Left kidney (tissue), 2 donors: ENCODE data around the gene CDC42BPG. TPM values are rescaled to one million over a fixed set of nuclear protein-coding genes. Genes with fewer than 3 reads are reported as not detected.

ENCODE experiments used
- DNase-seq: peaks from one replicate; pipeline ENCODE4 v3.0.0-alpha.2; 2013
- polyA plus RNA-seq: library from polyadenylated mRNA; unstranded; fragments of 120-200 nt; gene quantifications from one replicate; pipeline ENCODE4 v1.2.1, GENCODE V29; 2013; ENCODE audit not compliant: insufficient read length

The CDC42BPG gene
- polyA plus RNA-seq, 1 donor = 5.4 TPM

DNA sequence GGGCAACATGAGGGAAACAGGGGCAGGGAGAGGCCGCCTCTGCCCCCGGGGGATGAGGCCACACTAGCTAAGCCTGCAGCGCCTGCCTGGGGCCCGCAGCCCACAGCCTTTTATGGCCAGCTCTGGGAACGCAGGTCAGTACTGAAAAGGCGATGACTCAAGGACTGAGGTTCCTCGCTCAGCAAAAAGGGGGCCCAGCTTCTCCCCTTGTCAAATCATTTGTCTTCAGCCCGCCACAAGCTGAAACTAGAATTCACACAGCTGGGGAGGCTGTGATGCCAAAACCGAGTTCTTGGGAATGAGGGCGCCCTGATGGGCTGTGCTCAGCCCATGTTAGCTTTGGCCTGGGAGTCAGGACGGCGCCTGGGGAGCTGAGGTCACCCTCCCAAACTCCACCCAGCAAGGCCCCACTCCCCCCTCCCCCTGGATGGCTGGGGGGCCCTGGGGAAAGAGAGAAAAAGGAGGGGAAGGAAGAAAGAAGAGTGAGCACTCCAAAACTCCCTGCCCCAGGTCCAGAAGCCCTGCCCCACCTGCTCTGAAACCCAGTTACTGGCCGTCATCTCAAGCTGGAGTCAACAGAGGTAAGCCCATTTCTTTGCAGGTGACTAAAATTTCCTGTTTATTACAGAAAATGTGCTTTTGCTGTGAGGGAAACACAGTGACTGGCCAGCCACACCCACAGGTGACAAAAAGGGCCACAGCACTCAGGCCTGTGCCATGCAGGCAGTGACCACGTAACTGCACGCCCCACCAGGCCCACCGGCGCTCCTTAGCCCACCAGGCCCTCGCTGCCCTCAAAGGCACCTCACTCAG lies 20.2 kb upstream of the CDC42BPG start:
- no peak for DNase-seq

DNA sequence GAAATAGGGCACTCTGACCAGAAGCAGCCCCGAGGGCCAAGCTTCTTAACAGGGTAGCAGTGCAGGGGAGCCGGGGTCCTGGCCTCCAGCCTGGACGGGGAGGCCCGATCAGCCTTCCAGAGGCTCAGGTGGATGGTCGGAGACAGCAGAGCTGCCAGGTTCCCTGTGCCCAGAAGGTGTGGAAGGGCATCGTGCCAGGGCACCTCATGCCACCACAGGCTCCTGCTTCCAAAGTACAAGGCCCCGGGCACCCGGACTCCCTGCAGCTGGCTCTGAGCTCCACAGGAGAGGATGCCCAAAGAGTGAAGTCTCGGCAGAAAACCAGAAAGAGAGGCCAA lies 19.7 kb upstream of the CDC42BPG start:
- no peak for DNase-seq

DNA sequence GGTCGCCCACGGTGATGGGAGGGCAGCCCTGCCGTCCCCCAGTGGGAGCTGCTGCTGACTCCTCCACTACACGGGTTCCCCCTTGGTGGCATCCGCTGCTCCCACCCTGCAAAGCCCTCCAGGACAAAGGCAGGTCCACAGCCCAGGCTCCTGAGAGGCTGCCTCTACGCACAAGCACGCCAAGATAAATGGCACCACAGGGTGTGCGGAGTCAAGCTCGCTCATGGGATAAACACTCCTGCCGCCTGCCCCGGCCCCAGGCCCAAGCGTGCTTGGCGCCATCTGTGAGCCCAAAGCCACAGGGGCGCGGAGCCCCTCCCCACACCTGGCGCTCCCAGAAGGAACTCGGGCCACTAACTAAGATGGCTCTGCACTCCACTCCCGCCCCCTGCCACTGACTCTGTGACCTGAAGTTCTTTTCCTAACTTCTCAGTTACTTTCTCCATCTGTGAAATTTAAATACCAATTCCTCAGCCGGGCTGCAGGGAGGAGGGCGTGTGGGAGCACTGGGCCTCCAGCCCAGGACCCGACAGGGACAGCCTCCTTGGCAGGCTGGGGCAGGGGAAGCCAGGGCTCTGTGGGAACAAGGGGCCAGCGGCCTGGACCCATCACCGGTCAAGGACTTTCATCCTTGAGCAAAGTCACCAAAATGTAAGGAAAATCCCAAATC lies 19.1 kb upstream of the CDC42BPG start:
- no peak for DNase-seq

DNA sequence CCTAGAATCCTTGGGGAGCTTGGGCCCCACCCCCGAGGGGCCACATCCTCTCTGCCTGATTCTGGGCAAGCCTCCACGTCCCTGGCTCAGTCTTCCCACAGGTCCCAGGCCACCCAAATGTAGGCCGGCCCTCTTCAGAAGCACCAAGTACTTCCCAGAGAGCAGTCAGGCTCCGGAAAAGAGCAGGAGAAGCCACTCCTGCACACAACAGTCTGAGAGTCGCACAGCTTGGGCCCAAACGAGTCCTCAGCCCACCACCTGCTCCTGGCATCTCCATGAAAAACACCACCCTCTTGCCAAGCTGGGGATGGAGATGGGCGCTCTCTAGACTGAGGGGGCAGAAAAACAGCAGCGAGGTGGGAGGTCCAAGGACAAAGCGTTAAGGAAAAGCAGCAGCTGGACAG lies 18.5 kb upstream of the CDC42BPG start:
- no peak for DNase-seq

DNA sequence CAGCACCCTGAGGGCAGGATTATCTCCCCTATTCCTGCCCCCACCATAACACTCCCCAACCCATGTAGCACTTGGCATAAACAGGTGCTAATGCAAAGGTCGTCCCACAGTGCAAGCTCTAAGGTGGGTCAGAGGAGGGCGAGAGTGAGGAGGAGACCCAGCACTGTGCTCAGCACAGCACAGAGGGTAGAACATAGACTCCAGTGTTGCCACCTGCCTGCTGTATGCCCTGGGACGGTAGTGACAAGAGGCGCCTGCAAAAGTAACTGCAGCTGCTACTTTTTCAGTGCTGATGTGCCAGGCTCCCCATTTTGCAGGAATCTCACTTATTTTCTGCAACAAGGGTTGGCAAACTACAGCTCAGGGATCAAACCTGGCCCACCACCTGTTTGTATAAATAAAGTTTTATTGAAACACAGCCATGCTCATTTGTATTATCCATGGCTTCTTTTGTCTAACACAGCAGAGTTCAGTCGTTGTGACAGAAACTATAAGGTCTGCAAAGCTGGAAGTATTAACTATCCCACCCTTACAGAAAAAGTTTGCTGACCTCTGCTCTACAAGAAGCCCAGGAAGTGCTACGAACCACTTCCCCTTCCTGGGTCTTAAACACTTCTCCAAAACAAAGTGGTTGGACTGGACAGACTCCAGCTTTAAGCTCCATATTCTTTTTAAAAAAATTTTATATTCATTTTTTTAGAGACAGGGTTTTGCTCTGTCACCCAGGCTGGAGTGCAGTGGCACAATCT lies 16.9 kb upstream of the CDC42BPG start:
- no peak for DNase-seq

DNA sequence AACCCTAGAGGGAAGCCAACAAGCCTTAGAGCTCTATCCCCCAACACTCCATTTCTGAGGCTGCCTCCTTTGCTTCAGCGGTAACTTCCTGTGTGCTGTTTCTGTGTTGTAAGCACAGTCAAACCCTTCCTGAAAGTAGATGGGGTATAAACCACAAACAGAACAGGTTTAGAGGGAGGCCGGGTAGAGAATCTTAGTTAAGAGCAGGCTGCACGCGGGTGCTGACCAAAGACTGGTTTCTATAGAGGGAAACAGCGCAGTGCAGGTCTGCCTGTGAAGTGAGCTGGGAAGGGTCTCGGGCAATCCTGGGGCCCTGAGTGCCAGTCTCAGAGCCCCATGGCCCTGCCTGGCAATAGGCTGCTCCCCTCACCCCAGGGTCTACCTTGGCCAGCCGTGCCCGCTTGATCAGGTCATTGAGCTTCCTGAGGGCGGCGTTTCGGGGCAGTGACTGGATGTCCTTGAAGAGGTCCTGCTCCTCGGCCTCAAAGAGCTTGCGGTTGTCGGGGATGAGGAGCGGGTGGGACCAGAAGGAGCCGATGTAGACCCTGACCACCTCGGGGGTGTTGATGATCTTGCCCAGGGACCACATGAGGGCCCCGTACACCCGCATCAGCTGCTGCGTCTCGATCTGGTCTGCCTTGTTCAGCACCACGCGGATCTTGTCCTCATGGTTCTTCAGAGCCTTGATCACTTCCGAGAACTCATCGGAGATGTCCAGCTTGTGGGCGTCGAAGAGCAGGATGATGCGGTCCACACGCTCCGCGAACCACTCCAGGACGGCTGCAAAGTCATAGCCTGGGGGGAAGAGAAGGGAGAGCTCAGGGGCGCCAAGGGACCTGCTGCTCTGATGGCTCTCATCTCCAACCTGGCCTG lies 15.3 kb upstream of the CDC42BPG start:
- no peak for DNase-seq

DNA sequence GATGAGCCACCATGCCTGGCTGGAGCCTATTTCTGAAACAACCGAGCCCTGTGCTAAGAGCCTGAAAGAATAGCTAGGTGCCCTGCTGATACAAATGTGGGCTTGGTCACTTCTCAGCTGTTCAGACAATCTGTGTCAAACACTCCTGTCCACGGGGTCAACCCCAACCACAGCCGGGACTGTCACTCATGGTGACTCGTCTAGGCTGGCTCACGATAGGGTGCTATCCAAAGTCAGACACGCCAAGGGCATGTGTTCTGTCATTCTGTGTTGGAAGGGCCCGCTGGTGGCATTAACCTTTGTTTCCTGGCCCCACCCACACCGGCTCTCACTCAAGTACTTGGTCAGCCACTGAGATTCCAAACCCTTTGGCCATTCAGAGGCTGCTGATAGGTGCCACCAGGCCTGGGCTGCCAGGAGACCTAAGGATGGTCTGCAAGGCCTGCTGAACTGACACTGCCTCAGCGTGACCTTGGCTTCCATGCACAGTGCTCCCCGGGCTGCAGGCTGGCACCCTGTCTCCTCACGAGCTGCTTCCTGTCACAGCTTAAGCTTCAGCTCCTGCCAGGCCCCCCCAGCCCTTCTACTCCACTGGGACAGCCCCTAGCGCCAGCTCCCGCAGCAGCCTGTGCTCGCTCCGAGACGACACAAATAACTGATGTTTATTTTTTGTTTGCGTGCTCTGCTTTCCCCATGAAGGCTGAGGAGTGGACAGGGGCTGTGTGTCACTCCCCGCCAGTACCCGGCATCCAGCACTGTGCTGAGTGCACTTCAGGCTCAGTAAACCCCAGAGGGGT lies 14.2 kb upstream of the CDC42BPG start:
- no peak for DNase-seq

DNA sequence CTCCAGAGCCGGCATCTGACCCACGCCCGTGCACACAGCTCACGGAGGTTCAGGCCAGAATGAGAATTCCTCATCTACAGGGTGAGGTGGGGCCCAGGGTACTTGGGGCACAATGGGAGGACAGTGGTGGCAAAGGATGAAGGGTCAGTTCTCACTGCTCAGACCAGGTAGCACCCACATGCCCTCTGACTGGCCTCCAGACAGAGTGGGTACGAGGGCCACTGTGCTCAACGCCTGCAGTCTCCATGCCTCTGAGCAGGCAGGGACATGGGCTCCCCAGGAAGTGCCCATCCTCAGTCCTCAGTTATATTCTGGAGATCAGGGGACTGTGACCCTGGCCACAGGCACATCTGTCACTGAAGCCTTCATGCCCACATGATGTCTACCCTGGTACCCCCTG lies 13.0 kb upstream of the CDC42BPG start:
- DNase-seq = no peak

DNA sequence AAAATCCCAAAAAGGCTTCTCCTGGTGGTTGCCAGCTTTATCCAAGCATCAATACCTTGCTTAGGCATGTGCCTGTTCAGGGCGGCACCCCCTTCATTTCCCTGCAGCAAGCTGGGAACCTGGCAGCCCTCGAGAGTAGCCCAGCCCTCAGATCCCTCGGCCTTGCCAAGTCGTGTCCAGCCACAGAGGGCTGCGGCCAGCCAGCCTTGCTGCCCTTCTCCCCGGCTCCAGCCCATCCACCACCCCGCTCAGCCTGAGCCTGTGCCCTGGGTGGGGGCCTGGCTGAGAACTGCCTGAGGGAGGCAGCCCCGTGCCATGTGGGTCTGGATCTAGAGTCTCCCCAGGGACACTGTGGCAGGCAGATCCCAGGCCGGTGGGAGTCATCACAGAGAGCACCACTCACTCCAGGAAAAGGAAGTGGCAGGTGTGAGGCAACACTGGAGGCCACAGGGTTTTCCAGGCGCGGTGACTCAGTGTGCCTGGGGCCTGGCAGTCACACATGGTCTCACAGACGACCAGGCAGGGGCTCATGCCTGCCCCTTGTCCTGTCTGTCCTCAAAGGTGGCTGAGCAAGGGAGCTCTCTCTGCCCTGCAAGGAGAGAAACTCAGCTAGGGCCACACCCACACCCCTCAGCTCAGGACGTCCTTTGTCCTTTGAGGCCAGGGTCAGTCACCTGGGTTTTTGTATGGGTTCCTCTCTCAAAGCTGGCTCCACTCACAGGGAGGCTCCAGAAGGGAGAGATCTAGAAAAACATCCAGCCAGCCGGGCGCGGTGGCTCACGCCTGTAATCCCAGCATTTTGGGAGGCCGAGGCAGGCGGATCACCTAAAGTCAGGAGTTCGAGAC lies 12.2 kb upstream of the CDC42BPG start:
- no peak for DNase-seq

DNA sequence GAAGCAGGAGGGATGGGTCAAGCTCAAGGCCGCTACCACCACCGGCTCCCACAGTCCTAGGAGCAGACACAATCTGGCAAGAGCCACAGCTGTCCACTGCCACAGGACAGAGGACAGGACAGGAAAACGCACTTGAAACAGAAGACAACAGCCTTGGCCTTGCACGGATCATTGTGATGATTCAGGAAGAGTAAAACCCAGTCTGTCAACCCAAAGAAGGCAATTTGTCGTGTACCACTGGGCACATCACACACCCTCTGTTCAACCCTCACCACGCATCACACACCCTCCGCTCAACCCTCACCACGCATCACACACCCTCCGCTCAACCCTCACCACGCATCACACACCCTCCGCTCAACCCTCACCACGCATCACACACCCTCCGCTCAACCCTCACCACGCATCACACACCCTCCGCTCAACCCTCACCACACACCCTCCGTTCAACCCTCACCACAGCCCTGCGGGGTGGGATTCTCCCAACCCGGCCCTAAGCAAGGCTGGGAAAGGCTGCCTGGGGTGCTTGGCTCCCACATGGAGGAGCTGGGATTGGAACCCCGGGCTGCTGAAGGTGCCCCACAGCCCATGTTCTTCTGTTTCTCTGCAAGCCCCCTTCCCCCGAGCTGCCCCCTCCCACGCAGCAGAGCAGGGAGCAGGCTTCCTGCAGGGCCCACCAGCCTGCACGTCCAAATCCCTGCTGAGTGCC lies 11.3 kb upstream of the CDC42BPG start:
- no peak for DNase-seq

DNA sequence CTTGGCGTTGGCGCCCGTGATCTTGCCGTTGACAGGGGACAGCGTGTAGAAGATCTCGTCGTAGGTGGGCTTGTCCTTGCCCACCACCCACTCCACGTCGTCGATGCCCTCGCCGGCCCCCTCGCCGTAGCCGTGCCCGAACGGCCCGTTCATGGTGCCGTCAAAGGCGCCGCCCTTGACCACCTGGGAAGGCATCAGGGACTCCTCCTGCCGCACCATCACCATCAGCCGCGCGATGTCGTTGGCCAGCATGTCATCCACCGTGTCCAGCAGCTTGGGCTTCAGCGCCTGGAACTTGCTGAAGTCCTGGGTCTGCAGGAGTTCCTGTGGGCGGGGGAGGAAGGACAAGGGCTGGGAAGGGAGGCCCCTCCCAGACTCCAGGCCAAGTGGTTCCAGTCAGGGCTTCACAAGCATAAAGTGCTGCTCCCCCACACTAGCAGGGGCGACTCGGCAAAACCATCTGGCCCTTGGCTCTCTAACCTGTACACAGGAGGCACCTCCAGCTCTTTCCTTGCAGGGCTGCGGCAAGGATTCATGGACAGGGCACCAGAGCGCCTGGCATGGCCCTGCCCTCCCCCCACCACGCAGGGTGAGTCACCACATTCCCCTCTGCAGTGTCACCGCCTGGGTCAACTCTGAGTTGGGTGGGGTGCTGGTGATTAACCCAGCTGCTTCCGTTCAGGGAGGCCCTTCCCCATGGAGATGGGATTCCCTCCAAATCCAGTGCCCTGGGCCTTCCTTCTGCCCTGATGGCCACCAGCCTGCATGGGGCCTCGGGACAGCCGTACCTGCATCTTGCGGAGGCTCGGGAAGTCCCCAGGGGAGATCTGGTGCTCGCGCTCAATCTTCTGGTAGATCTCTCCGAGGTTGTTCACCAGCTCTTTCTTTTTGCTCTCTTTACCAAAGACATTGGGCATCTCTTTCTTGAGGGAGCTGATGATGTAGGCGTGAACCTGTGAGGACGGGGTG lies 10.4 kb upstream of the CDC42BPG start:
- DNase-seq = no peak

DNA sequence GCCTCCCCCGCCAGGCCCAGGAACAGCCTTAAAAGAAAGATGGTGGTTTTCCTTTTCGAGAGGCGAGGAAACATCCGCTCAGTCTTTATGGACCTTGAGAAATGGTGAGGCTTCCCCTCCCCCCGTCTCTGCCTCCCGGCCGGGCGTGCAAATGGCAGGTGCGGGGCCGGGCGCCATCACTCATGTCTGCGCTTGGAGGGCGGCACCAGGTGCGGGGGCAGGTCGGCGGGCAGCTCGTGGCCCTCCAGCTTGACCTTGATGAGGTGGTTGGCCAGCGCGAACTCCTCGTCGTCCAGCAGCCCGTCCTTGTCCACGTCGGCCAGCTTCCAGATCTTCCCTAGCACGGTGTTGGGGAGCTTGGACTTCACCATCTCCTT lies 9.7 kb upstream of the CDC42BPG start:
- DNase-seq = no peak

DNA sequence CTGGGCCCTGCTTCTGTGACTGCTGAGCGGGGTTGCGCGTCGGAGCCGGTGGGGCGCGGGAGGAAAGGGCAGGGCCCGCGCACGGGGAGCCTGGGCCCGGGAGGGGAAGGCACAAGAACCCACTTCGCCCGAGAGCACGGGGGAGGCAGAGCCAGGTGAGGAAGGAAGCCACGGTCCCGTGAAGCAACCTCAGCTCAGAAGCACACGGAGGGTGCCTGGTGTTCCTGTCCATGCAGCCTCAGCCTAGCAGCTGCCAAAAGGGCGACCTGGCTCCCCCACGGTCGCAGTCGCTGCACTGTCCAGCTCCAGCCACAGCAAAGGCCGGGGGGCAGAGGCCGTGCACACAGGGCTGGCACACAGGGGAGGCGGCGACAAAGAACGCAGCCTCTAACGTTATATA lies 9.3 kb upstream of the CDC42BPG start:
- DNase-seq = no peak

DNA sequence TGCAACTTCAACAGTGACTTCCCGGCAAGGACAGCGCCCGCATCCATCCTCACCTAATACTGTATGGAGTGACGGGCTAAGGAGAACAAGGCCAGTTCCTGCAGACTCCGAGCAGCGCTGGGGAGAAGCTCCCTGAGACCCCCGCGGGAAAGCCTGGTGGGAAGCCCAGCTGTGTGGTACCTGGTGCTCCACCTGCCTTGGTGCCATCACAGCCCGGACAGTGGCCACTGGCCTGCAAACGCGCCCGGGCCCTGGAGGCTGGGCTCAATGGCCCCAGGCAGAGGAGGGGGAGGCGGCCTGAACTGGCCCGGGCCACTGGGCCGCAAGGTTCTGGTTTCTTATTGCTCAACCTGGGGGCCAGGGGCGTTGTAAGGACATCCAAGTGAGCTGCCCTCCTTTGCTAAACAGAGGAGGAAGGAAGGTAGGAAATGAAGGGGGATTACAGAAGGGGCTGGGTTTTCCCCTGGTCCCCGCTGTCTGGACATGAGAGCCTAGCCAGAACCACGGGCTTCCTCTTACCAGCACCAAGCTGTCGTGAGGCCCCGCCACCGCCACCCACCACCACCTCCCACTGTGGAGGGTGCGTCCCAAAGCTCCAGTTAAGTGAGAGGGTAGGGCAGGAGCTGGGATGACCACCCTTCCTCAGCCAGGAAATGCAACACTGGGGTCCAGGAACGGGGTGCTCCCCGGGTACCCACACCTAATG lies 8.5 kb upstream of the CDC42BPG start:
- no peak for DNase-seq

DNA sequence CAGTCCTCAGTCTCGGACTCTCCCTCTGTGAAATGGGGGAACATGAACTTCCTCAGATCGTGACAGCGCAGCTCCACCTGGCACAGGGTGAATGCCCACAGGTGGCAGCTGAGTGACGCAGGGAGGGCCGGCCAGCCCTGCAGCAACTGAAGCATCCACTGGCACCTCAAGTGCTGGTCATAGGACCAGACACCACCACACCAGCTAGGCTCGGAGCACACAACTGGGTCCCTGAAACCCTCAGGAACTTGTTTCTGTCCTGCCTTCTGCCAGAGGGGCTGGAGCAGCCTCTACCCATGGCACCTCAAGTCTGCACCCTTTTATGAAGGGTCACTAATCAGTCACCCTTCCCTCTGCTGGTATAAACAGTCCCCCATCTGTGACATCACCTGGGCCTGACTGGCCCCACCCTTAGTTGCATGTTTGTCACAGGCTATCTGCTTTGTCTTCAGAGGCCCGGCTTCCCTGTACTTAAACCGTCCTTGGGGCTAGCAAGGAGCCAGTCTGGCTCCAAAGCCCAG lies 7.4 kb upstream of the CDC42BPG start:
- DNase-seq = no peak

DNA sequence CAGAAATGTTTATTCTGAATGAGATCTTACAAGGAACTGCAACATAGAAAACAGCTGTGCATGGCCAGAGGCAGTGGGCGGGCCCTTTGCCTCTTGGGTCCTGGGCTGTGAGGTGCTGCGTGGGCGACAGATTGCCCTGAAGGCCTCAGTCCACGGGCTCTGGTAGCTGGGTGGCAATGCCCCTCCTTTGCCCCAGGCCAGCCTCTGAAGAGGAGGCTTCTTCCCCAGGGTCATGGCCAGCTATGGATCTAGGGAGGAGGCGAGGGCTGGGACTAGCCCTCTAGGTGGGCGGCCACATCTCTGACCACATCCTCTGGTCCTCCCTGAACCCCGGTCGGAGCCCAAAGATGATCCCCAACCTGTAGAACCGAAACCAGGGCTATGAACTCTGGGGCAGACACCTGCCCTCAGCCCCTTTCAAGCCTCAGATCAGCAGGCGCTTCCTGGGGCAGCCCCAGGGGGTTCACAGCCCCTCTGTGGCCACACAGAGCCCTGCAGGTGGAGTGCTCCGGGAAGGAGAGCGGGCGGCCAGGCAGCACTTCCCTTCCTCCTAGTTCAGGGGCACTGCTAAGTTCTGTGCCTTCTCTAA lies 6.6 kb upstream of the CDC42BPG start:
- no peak for DNase-seq
